B cell (primary cell): Measurements from ENCODE around the gene MAPT. TPM values are rescaled to one million over a fixed set of nuclear protein-coding genes. Genes with fewer than 3 reads are reported as not detected.

Source experiments
- ATAC-seq: fragments of 200-7000 bp; cut with Tn5 transposase; one replicate; pipeline ENCODE4 v1.10.0; 2021; ENCODE audit warnings: low read depth, mild to moderate bottlenecking, moderate number of reproducible peaks, moderate library complexity
- CTCF ChIA-PET: fragments of 350-600 bp; sonication (Branson Sonifier 250); formaldehyde crosslinking; loops from one replicate; lab custom pipeline; 2021; ENCODE audit warnings: antibody characterized with exemption, inconsistent platforms; lab: Charles Lee
- POLR2A ChIA-PET: fragments of 350-600 bp; sonication (Branson Sonifier 250); formaldehyde crosslinking; loops from one replicate; lab custom pipeline; 2021; ENCODE audit warnings: antibody characterized with exemption; lab: Charles Lee
- DNase-seq: peaks from one replicate; pipeline ENCODE4 v3.0.0; 2013
- H2AFZ ChIP-seq: 2 replicates; pipeline ENCODE4 v1.6.1; 2012; ENCODE audit warnings: mild to moderate bottlenecking, low read depth, low read length; ENCODE audit not compliant: insufficient read depth, poor library complexity, severe bottlenecking
- H3K27ac ChIP-seq, 2 donors: 1 replicate in 1 of 2; 2 replicates in 1 of 2; pipeline ENCODE4 v1.5.1; 2012 to 2013; ENCODE audit warnings: low read length in 2 of 2, mild to moderate bottlenecking in 2 of 2, moderate library complexity in 1 of 2
- H3K27me3 ChIP-seq, 4 experiments: fragments of 200-600 bp in 1 of 4; sonication (generic) in 1 of 4; replicated peaks in 1 of 4; 1 replicate in 2 of 4; 2 replicates in 2 of 4; pipeline versions ENCODE4 v1.6.1 to v1.7.0; 2013 to 2016; ENCODE audit warnings: low read length in 3 of 4, mild to moderate bottlenecking in 2 of 4, mixed read lengths in 1 of 4, moderate library complexity in 1 of 4; ENCODE audit not compliant: insufficient read depth in 4 of 4, control insufficient read depth in 3 of 4; ENCODE audit errors: control extremely low read depth in 1 of 4
- H3K36me3 ChIP-seq, 2 experiments: replicated peaks in 1 of 2; 1 replicate in 1 of 2; 2 replicates in 1 of 2; pipeline versions ENCODE4 v1.6.1 to v1.7.1; 2013; ENCODE audit warnings: low read length in 1 of 2; ENCODE audit not compliant: insufficient read depth in 2 of 2, control insufficient read depth in 1 of 2; ENCODE audit errors: control extremely low read depth in 1 of 2, extremely low read depth in 1 of 2
- H3K4me1 ChIP-seq, 2 donors: fragments of 200-600 bp in 1 of 2; sonication (generic) in 1 of 2; 1 replicate in 1 of 2; 2 replicates in 1 of 2; pipeline versions ENCODE4 v1.5.1 to v1.6.1; 2013 to 2017; ENCODE audit warnings: low read length in 2 of 2; ENCODE audit not compliant: control insufficient read depth in 2 of 2, insufficient read depth in 2 of 2
- H3K4me2 ChIP-seq: replicated peaks from 2 replicates; pipeline ENCODE3; 2012; ENCODE audit warnings: mild to moderate bottlenecking, low read depth, low read length; ENCODE audit not compliant: poor library complexity, severe bottlenecking
- H3K4me3 ChIP-seq, 5 experiments: fragments of 200-600 bp in 1 of 5; sonication (generic) in 1 of 5; 1 replicate in 3 of 5; 2 replicates in 2 of 5; pipeline versions ENCODE4 v1.5.1 to v1.7.0; 2011 to 2016; ENCODE audit warnings: low read length in 4 of 5, mild to moderate bottlenecking in 4 of 5, low read depth in 2 of 5, control low read depth in 1 of 5, moderate library complexity in 1 of 5; ENCODE audit not compliant: insufficient read depth in 1 of 5; ENCODE audit errors: control extremely low read depth in 1 of 5, extremely low read depth in 1 of 5
- H3K79me2 ChIP-seq: fragments of 200-600 bp; sonication (generic); one replicate; pipeline ENCODE4 v1.6.0; 2016; ENCODE audit warnings: low read length; ENCODE audit not compliant: control insufficient read depth, insufficient read depth
- H3K9ac ChIP-seq: fragments of 200-600 bp; sonication (generic); 2 replicates; pipeline ENCODE4 v1.6.1; 2017; ENCODE audit warnings: mild to moderate bottlenecking, low read length, moderate library complexity
- H3K9me3 ChIP-seq, 3 donors: one replicate each; pipeline versions ENCODE4 v1.6.1 to v1.7.1; 2013; ENCODE audit warnings: low read length in 2 of 3; ENCODE audit not compliant: control insufficient read depth in 2 of 3, insufficient read depth in 1 of 3; ENCODE audit errors: control extremely low read depth in 1 of 3
- H4K20me1 ChIP-seq: 2 replicates; pipeline ENCODE4 v1.6.0; 2012; ENCODE audit warnings: mild to moderate bottlenecking, low read length; ENCODE audit not compliant: insufficient read depth, control insufficient read depth, poor library complexity, severe bottlenecking
- H3K27ac Mint-ChIP-seq: one replicate; pipeline ENCODE4 v1.8.0; 2021; ENCODE audit warnings: mixed read lengths
- H3K27me3 Mint-ChIP-seq: one replicate; pipeline ENCODE4 v1.8.0; 2021; ENCODE audit warnings: mixed read lengths
- H3K4me1 Mint-ChIP-seq: one replicate; pipeline ENCODE4 v1.8.0; 2021; ENCODE audit warnings: mixed read lengths
- H3K4me3 Mint-ChIP-seq: one replicate; pipeline ENCODE4 v1.8.0; 2021; ENCODE audit warnings: mixed read lengths
- H3K9me3 Mint-ChIP-seq: one replicate; pipeline ENCODE4 v1.8.0; 2022; ENCODE audit warnings: mixed read lengths; ENCODE audit not compliant: insufficient read depth
- EZH2 ChIP-seq: IDR thresholded peaks from 2 replicates; pipeline ENCODE4 v1.6.1; 2012; ENCODE audit warnings: borderline replicate concordance, low read depth, mild to moderate bottlenecking, moderate library complexity, low read length; ENCODE audit not compliant: insufficient read depth, poor library complexity, severe bottlenecking
- WGBS: methylation state at CpG from one replicate; pipeline ENCODE4 v1.1.5; 2013; ENCODE audit warnings: missing lambda C conversion rate; ENCODE audit not compliant: insufficient coverage; 5-methylcytosine and 5-hydroxymethylcytosine counted together
- intact Hi-C: fragments of 100-400 bp; cut with micrococcal nuclease; formaldehyde crosslinking; loops from one replicate; pipeline ENCODE4 v1.10.0; 2022
- polyA plus RNA-seq: library from polyadenylated mRNA; depleted of rRNA; stranded (reverse); fragments of >200 nt; gene quantifications from 2 replicates; pipeline ENCODE4 v1.2.3, GENCODE V29; 2012
- total RNA-seq, 2 donors: library from RNA; stranded (reverse); fragments of 120-200 nt in 1 of 2; gene quantifications; 1 replicate in 1 of 2; 2 replicates in 1 of 2; pipeline versions ENCODE4 v1.2.3 to v1.2.4, GENCODE V29; 2013 to 2022
- TF ChIP-seq, protein P1 (sequence below): fragments of 200-600 bp; IDR thresholded peaks from one replicate; pipeline ENCODE4 v1.8.0; 2022; ENCODE audit warnings: antibody characterized with exemption, mild to moderate bottlenecking

Gene MAPT
- total and polyA plus RNA-seq, 2 donors (not counting 1 experiment from before 2014, with no cell fraction given), result 0.13 to 0.20 TPM

GRCh38 chr17:45886852-45887251 is 7.5 kb upstream of the MAPT start:
- ATAC-seq, result no peak
- no peak overlapping the region for H3K27ac Mint-ChIP-seq
- intact Hi-C loops, result no loop called here
- 83% methylated on average over 2 of the region's 2 CpGs for WGBS
- peaks cover 2% of the 10 kb centered on the region for H3K9me3 Mint-ChIP-seq
- Histone ChIP-seq H3K27ac (no peak overlapping the region), H3K79me2 (no peaks in the 10 kb centered on the region), H3K9me3 (peaks cover 0 to 8% (median 6%) of the 10 kb centered on the region in 3 donors), H4K20me1 (no peaks in the 10 kb centered on the region), H3K4me3 (no peak overlapping the region), H3K4me1 (no peaks in the 10 kb centered on the region), H3K9ac (no peak overlapping the region), H3K36me3 (no peaks in the 10 kb centered on the region), H3K4me2 (no peak overlapping the region), H2AFZ (no peak overlapping the region), H3K27me3 (peaks cover 0 to 4% (median 2%) of the 10 kb centered on the region in 4 experiments)
- no peak overlapping the region for H3K4me3 Mint-ChIP-seq
- DNase-seq, result no peak
- H3K4me1 Mint-ChIP-seq, result no peaks in the 10 kb centered on the region
- ChIA-PET POLR2A (no interaction called here), CTCF (no interaction called here)
- peaks cover 17% of the 10 kb centered on the region for H3K27me3 Mint-ChIP-seq
- TF ChIP-seq, protein P1, sequence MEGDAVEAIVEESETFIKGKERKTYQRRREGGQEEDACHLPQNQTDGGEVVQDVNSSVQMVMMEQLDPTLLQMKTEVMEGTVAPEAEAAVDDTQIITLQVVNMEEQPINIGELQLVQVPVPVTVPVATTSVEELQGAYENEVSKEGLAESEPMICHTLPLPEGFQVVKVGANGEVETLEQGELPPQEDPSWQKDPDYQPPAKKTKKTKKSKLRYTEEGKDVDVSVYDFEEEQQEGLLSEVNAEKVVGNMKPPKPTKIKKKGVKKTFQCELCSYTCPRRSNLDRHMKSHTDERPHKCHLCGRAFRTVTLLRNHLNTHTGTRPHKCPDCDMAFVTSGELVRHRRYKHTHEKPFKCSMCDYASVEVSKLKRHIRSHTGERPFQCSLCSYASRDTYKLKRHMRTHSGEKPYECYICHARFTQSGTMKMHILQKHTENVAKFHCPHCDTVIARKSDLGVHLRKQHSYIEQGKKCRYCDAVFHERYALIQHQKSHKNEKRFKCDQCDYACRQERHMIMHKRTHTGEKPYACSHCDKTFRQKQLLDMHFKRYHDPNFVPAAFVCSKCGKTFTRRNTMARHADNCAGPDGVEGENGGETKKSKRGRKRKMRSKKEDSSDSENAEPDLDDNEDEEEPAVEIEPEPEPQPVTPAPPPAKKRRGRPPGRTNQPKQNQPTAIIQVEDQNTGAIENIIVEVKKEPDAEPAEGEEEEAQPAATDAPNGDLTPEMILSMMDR, result no peak
- TF ChIP-seq EZH2, result no peak

DNA sequence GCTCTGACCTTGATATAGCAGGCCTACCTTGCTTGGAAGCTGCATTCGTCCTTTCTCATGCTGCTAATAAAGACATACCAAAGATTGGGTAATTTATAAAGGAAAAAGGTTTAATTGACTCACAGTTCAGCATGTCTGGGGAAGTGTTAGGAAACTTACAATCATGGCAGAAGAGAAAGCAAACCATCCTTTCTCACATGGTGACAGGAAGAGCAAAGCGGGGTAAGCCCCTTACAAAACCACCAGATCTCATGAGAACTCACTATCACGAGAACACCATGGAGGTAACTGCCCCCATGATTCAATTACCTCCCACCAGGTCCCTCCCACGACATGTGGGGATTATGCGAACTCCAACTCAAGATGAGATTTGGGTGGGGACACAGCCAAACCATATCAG is 6.0 kb upstream of the MAPT start:
- ATAC-seq (no peak), DNase-seq (no peak)
- no peaks in the 10 kb centered on the region for H4K20me1 ChIP-seq
- ChIA-PET CTCF (no interaction called here), POLR2A (no interaction called here)
- TF ChIP-seq EZH2, result no peak
- TF ChIP-seq, protein P1, result no peak
- no peaks in the 10 kb centered on the region for H3K4me1 Mint-ChIP-seq
- no peak overlapping the region for H3K27ac Mint-ChIP-seq
- H3K9ac ChIP-seq, result no peak overlapping the region
- no peak overlapping the region for H3K4me3 Mint-ChIP-seq
- peaks cover 0 to 4% (median 2%) of the 10 kb centered on the region in 4 experiments for H3K27me3 ChIP-seq
- no peaks in the 10 kb centered on the region for H3K79me2 ChIP-seq
- no peak overlapping the region for H3K27ac ChIP-seq
- peaks cover 2% of the 10 kb centered on the region for H3K9me3 Mint-ChIP-seq
- peaks cover 7% of the 10 kb centered on the region for H3K27me3 Mint-ChIP-seq
- H3K4me2 ChIP-seq, result no peak overlapping the region
- H2AFZ ChIP-seq, result no peak overlapping the region
- no peak overlapping the region for H3K4me3 ChIP-seq
- H3K9me3 ChIP-seq, result peaks cover 0 to 8% (median 6%) of the 10 kb centered on the region in 3 donors
- intact Hi-C loops, result no loop called here
- H3K36me3 ChIP-seq, result no peaks in the 10 kb centered on the region
- no CpG with 5 or more reads among the region's 5 CpGs for WGBS
- no peaks in the 10 kb centered on the region for H3K4me1 ChIP-seq
